ENCODE results near the gene GPRIN1.

Gene GPRIN1

DNA sequence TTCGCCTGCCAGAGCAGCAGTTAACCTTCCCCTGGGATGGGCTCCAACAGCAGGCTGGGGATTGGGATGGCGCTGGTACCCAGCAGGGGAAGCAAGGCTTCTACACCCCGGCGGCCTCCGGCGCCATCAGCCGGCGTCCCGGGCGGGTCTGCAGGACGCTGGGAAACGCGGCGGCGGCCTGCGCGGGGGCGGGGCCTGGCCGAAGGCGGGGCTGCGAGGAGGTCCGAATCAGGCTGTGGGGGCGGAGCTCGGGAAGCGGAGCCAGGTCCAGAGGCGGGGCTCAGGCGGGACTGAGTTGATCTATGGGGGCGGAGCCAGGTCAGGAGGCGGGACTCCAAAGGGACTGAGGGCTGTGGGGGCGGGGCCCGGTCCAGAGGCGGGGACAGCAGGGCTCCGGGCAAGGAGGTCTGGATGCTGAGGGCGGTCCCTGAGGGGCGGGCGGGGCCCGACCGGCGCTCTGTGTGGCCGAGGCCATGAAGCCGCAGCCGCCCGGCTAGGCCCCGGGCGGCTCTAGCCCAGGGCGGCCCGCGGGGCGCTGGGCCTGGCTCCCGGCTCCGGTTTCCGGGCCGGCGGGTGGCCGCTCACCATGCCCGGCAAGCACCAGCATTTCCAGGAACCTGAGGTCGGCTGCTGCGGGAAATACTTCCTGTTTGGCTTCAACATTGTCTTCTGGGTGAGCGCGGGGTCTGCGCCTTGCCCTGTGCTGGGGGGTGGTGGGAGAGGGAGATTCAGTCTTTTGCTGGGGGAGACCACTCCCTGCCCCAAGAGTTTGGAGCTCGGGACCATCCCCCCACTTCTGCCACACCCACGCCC, 37.3 kb upstream of the GPRIN1 start, which contains the start of gene TSPAN17:
TSS of gene TSPAN17 (plus strand) at position 455 of the 813 bp plus-strand sequence. CDS start at position 587, 132 bp downstream.
- no peak within 1 kb of the TSS for H3K27ac ChIP-seq (ENCODE audit: low read depth, low read length)

DNA sequence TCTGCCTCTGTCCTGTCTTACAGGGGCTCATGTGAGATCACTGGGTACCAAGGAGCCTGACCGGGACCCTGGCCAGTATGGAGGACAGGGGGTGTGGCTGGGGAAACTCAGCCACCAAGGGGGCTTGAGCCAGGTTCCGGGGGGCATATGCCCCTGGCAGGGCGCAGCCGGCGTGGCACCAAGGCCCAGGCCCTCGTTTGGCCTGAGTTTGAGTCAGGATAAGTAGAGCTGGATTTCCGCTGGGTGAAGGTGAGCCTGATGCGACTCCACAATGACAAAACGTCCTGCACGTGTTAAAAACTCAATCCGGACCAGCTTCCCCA, 36.7 kb upstream of the GPRIN1 start:
- Histone ChIP-seq H3K9me2 (replicated peaks; ENCODE audit: control insufficient read depth, low read length) (no peaks in the 10 kb centered on the region), H3K4me3 (ENCODE audit: low read length) (peak overlapping the region; percentile 85), H3K4me2 (ENCODE audit: low read length) (peak overlapping the region; percentile 93), H3F3A (ENCODE audit: control insufficient read depth, insufficient read depth) (no peaks in the 10 kb centered on the region), H3K27ac (ENCODE audit: low read depth, low read length) (no peak overlapping the region), H4K20me1 (ENCODE audit: control insufficient read depth, insufficient read depth, low read depth, low read length) (no peaks in the 10 kb centered on the region), H3K27me3 (ENCODE audit: control insufficient read depth, low read length) (no peaks in the 10 kb centered on the region), H3K4me1 (ENCODE audit: control insufficient read depth, low read length) (peaks cover 16% of the 10 kb centered on the region), H3K9me3 (ENCODE audit: control insufficient read depth, insufficient read depth, low read length) (no peaks in the 10 kb centered on the region), H3K36me3 (ENCODE audit: control insufficient read depth, low read length) (no peaks in the 10 kb centered on the region), H3K79me2 (ENCODE audit: control insufficient read depth, low read length) (no peaks in the 10 kb centered on the region)
- TF ChIP-seq EZH2phosphoT487 (IDR thresholded peaks at IDR 0.05; ENCODE audit: borderline replicate concordance, low read length) = no peak
- TF ChIP-seq, protein P1, sequence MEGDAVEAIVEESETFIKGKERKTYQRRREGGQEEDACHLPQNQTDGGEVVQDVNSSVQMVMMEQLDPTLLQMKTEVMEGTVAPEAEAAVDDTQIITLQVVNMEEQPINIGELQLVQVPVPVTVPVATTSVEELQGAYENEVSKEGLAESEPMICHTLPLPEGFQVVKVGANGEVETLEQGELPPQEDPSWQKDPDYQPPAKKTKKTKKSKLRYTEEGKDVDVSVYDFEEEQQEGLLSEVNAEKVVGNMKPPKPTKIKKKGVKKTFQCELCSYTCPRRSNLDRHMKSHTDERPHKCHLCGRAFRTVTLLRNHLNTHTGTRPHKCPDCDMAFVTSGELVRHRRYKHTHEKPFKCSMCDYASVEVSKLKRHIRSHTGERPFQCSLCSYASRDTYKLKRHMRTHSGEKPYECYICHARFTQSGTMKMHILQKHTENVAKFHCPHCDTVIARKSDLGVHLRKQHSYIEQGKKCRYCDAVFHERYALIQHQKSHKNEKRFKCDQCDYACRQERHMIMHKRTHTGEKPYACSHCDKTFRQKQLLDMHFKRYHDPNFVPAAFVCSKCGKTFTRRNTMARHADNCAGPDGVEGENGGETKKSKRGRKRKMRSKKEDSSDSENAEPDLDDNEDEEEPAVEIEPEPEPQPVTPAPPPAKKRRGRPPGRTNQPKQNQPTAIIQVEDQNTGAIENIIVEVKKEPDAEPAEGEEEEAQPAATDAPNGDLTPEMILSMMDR (IDR thresholded peaks at IDR 0.05; ENCODE audit: low read depth, low read length, poor library complexity, severe bottlenecking) = no peak

More for the DNA sequence above, 37.3 kb upstream of the GPRIN1 start, which contains the start of gene TSPAN17:
- Histone ChIP-seq H3K9me3 (ENCODE audit: control insufficient read depth, insufficient read depth, low read length) (no peaks in the 10 kb centered on the region), H4K20me1 (ENCODE audit: control insufficient read depth, insufficient read depth, low read depth, low read length) (no peaks in the 10 kb centered on the region), H3K36me3 (ENCODE audit: control insufficient read depth, low read length) (no peaks in the 10 kb centered on the region), H3K4me1 (ENCODE audit: control insufficient read depth, low read length) (peaks cover 16% of the 10 kb centered on the region), H3K4me2 (ENCODE audit: low read length) (peak within 1 kb of the TSS; percentile 93), H3K27me3 (ENCODE audit: control insufficient read depth, low read length) (no peaks in the 10 kb centered on the region), H3F3A (ENCODE audit: control insufficient read depth, insufficient read depth) (no peaks in the 10 kb centered on the region), H3K9me2 (replicated peaks; ENCODE audit: control insufficient read depth, low read length) (no peaks in the 10 kb centered on the region), H3K4me3 (ENCODE audit: low read length) (peak within 1 kb of the TSS; percentile 85), H3K79me2 (ENCODE audit: control insufficient read depth, low read length) (no peaks in the 10 kb centered on the region)
- TF ChIP-seq, protein P1 (IDR thresholded peaks at IDR 0.05; ENCODE audit: low read depth, low read length, poor library complexity, severe bottlenecking) = peak; percentile 40
- TF ChIP-seq EZH2phosphoT487 (IDR thresholded peaks at IDR 0.05; ENCODE audit: borderline replicate concordance, low read length) = no peak

- Histone ChIP-seq H3K9me3 (ENCODE audit: control insufficient read depth, insufficient read depth, low read length) (no peaks in the 10 kb centered on the region), H3K4me3 (ENCODE audit: low read length) (peak overlapping the region; percentile 85), H4K20me1 (ENCODE audit: control insufficient read depth, insufficient read depth, low read depth, low read length) (no peaks in the 10 kb centered on the region), H3F3A (ENCODE audit: control insufficient read depth, insufficient read depth) (no peaks in the 10 kb centered on the region), H3K4me1 (ENCODE audit: control insufficient read depth, low read length) (peaks cover 16% of the 10 kb centered on the region), H3K27ac (ENCODE audit: low read depth, low read length) (no peak overlapping the region), H3K79me2 (ENCODE audit: control insufficient read depth, low read length) (no peaks in the 10 kb centered on the region), H3K27me3 (ENCODE audit: control insufficient read depth, low read length) (no peaks in the 10 kb centered on the region), H3K4me2 (ENCODE audit: low read length) (peak overlapping the region; percentile 93), H3K9me2 (replicated peaks; ENCODE audit: control insufficient read depth, low read length) (no peaks in the 10 kb centered on the region), H3K36me3 (ENCODE audit: control insufficient read depth, low read length) (no peaks in the 10 kb centered on the region)
- TF ChIP-seq, protein P1 (IDR thresholded peaks at IDR 0.05; ENCODE audit: low read depth, low read length, poor library complexity, severe bottlenecking) = no peak
- TF ChIP-seq EZH2phosphoT487 (IDR thresholded peaks at IDR 0.05; ENCODE audit: borderline replicate concordance, low read length) = no peak
Measured at GRCh38 chr5:176646049-176646706, 36.2 kb upstream of the GPRIN1 start.

All from DOHH2 (cell line).